Measurements from ENCODE around the gene RHEBL1. TPM values are rescaled to one million over a fixed set of nuclear protein-coding genes. Genes with fewer than 3 reads are reported as not detected.

The RHEBL1 gene
- total and polyA plus RNA-seq, 2 of the 8 experiments (the other 6 are each of a cell fraction or from before 2014, with no cell fraction given) = 7.5 to 9.4 TPM

DNA sequence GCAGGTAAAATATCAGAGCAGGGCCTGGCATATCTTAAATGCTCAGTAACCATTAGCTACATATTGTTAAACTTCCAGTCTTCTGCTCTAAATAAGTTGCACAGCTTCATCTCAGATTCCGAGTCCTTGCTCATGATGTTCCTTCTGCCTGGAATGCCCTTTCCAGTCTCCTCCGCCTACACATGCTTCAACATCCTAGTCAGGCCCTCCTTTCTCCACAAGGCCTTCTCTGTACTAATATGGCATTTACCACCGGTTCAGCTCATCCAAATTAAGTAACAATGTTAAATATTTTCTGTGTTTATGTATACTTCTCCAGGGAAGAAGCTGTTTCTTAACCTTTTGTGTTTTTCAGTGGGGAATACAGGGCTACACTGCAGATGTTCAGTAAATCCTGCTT, 16.3 kb upstream of the RHEBL1 start:
- H2BK20ac ChIP-seq (ENCODE audit: low read length) = no peak overlapping the region
- no peak overlapping the region for H2AFZ ChIP-seq (ENCODE audit: low read length)
- H3K27ac ChIP-seq (ENCODE audit: low read depth, low read length) = no peak overlapping the region
- FAIRE-seq (no peak), DNase-seq (ENCODE audit: low read depth in 1 of 2, low spot score in 2 of 2) (no peak)
- H3K23ac ChIP-seq (ENCODE audit: insufficient read length) = no peak overlapping the region
- no peak overlapping the region for H4K8ac ChIP-seq (ENCODE audit: extremely low read depth, insufficient read depth, low read length)
- peaks cover 0 to 21% (median 7%) of the 10 kb centered on the region in 4 experiments; a peak in 6 of 7 replicates for H3K4me1 ChIP-seq (replicated peaks in 1 of 4; ENCODE audit: control insufficient read depth in 3 of 4, insufficient read depth in 4 of 4, low read length in 3 of 4)
- 85% methylated on average over 3 of the region's 3 CpGs; no CpG with 5 or more reads in 1 of the 2 experiments for WGBS, 2 experiments (ENCODE audit: extremely low coverage in 1 of 2, insufficient coverage in 1 of 2, insufficient read length in 1 of 2, insufficient replicate concordance in 2 of 2, low coverage in 1 of 2, low lambda C conversion rate in 2 of 2, missing lambda C conversion rate in 1 of 2)
- H2BK15ac ChIP-seq (ENCODE audit: low read length) = no peak overlapping the region
- H3K23me2 ChIP-seq (ENCODE audit: low read depth, low read length) = peaks cover 5% of the 10 kb centered on the region; the same call in 1 of the 2 replicates
- no peak overlapping the region for H3K4me2 ChIP-seq (ENCODE audit: insufficient read depth in 1 of 2, low read depth in 2 of 2, low read length in 2 of 2)
- H4K20me1 ChIP-seq (replicated peaks in 1 of 2; ENCODE audit: control insufficient read depth in 1 of 2, insufficient read depth in 2 of 2, low read length in 2 of 2) = peaks cover 4 to 6% of the 10 kb centered on the region in 2 experiments
- ChIA-PET CTCF (ENCODE audit: partially characterized antibody) (interaction anchor here (0.9 to 7.1 kb wide), 12 partner anchors 8 to 149 kb away, joined by 3 to 235 read pairs (median 8); partner anchors contain the start of genes DHH, LMBR1L and RHEBL1), POLR2A (ENCODE audit: partially characterized antibody) (interaction anchor here (1.1 to 2.2 kb wide), 3 partner anchors 39 to 44 kb away, joined by 3 to 6 read pairs (median 4); partner anchors contain the start of gene TUBA1B)
- H2AK5ac ChIP-seq (ENCODE audit: low read depth, low read length) = no peak overlapping the region
- no peak overlapping the region for H3K56ac ChIP-seq (replicated peaks; ENCODE audit: insufficient read length, low read depth, low read length)
- no peak for TF ChIP-seq SP1 (IDR thresholded peaks at IDR 0.05; ENCODE audit: low read depth, low read length)
- TF ChIP-seq MAFK (IDR thresholded peaks at IDR 0.05; ENCODE audit: low read depth, low read length) = no peak
- no peak for TF ChIP-seq SAP30 (IDR thresholded peaks at IDR 0.05; ENCODE audit: insufficient read depth, insufficient replicate concordance, low read length)
- TF ChIP-seq RNF2 (IDR thresholded peaks at IDR 0.05; ENCODE audit: borderline replicate concordance, low read depth, low read length, missing control alignments, poor library complexity, severe bottlenecking) = no peak
- no peak for TF ChIP-seq ATF3 (IDR thresholded peaks at IDR 0.05; ENCODE audit: insufficient read depth, low read depth, low read length)
- no peak for TF ChIP-seq POU5F1 (IDR thresholded peaks at IDR 0.05; ENCODE audit: low read depth, low read length)
- TF ChIP-seq RXRA (IDR thresholded peaks at IDR 0.05; ENCODE audit: insufficient read depth, low read depth, low read length) = no peak
- TF ChIP-seq SRF (IDR thresholded peaks at IDR 0.05; ENCODE audit: low read depth, low read length) = no peak
- TF ChIP-seq TAF1 (IDR thresholded peaks at IDR 0.05; ENCODE audit: low read depth, low read length) = no peak
- no peak overlapping the region for H3K18ac ChIP-seq (ENCODE audit: extremely low read depth, low read length)
- H3K4ac ChIP-seq (replicated peaks; ENCODE audit: insufficient read length, low read depth, low read length) = no peak overlapping the region
- no peak overlapping the region for H4K91ac ChIP-seq (replicated peaks; ENCODE audit: insufficient read length, low read length)
- no peak overlapping the region for H3K9ac ChIP-seq (replicated peaks in 1 of 4; ENCODE audit: extremely low read depth in 1 of 4, low read depth in 3 of 4, low read length in 3 of 4)
- H3K79me1 ChIP-seq (ENCODE audit: low read depth, low read length) = no peaks in the 10 kb centered on the region
- H2BK12ac ChIP-seq (ENCODE audit: low read depth, low read length) = no peak overlapping the region
- no peak overlapping the region for H3K4me3 ChIP-seq (ENCODE audit: extremely low read depth in 1 of 4, insufficient read depth in 2 of 4, low read depth in 3 of 4, low read length in 4 of 4)
- no peaks in the 10 kb centered on the region for H3K79me2 ChIP-seq (ENCODE audit: control insufficient read depth in 1 of 2, insufficient read depth in 2 of 2, low read length in 2 of 2)
- no peak overlapping the region for H2BK120ac ChIP-seq (replicated peaks; ENCODE audit: low read depth, low read length)
- H3K14ac ChIP-seq (ENCODE audit: insufficient read length) = no peak overlapping the region
- H2BK5ac ChIP-seq (ENCODE audit: low read depth, low read length) = no peak overlapping the region
- peaks cover 30 to 46% (median 39%) of the 10 kb centered on the region in 4 experiments for H3K27me3 ChIP-seq (replicated peaks in 1 of 4; ENCODE audit: control insufficient read depth in 3 of 4, extremely low read depth in 1 of 4, insufficient read depth in 3 of 4, low read length in 3 of 4)
- peaks cover 0 to 4% (median 0%) of the 10 kb centered on the region in 4 experiments; a peak in 1 of 8 replicates for H3K36me3 ChIP-seq (ENCODE audit: control insufficient read depth in 2 of 4, insufficient read depth in 4 of 4, low read length in 3 of 4)
- H3K9me3 ChIP-seq (ENCODE audit: insufficient read depth in 2 of 2, low read depth in 1 of 2, low read length in 1 of 2) = no peaks in the 10 kb centered on the region; a peak in 1 of 4 replicates
- no peak overlapping the region for H4K5ac ChIP-seq (ENCODE audit: insufficient read length, low read depth, low read length)

Measured in H1 (cell line).